ENCODE measurements around the gene PRPF31.

- TF ChIP-seq, protein P1, sequence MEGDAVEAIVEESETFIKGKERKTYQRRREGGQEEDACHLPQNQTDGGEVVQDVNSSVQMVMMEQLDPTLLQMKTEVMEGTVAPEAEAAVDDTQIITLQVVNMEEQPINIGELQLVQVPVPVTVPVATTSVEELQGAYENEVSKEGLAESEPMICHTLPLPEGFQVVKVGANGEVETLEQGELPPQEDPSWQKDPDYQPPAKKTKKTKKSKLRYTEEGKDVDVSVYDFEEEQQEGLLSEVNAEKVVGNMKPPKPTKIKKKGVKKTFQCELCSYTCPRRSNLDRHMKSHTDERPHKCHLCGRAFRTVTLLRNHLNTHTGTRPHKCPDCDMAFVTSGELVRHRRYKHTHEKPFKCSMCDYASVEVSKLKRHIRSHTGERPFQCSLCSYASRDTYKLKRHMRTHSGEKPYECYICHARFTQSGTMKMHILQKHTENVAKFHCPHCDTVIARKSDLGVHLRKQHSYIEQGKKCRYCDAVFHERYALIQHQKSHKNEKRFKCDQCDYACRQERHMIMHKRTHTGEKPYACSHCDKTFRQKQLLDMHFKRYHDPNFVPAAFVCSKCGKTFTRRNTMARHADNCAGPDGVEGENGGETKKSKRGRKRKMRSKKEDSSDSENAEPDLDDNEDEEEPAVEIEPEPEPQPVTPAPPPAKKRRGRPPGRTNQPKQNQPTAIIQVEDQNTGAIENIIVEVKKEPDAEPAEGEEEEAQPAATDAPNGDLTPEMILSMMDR (conservative IDR thresholded peaks at IDR 0.05 in 1 of 2, IDR thresholded peaks at IDR 0.05 in 1 of 2; ENCODE audit: extremely low read depth in 1 of 2, insufficient read depth in 1 of 2, low read depth in 1 of 2, low read length in 2 of 2), result no peak
- no peak for TF ChIP-seq EZH2 (IDR thresholded peaks at IDR 0.05; ENCODE audit: borderline replicate concordance, low read length)
Observed at GRCh38 chr19:54099190-54099902, 16.2 kb upstream of the PRPF31 start.
